CD14-positive monocyte (primary cell): ENCODE results near the gene SPATA46. TPM values are rescaled to one million over a fixed set of nuclear protein-coding genes. Genes with fewer than 3 reads are reported as not detected.

ENCODE experiments used
- DNase-seq, 3 donors: peaks; one replicate each; pipeline ENCODE4 v3.0.0-alpha.2; 2011 to 2022
- H2AFZ ChIP-seq: 2 replicates; pipeline ENCODE4 v1.6.0; 2012; ENCODE audit warnings: mild to moderate bottlenecking, low read depth, low read length, inconsistent platforms; ENCODE audit not compliant: insufficient read depth, poor library complexity, severe bottlenecking
- H3K27ac ChIP-seq, 2 donors: 1 replicate in 1 of 2; 2 replicates in 1 of 2; pipeline ENCODE4 v1.5.1; 2012 to 2013; ENCODE audit warnings: low read length in 2 of 2, control low read depth in 1 of 2, inconsistent platforms in 1 of 2, low read depth in 1 of 2, mild to moderate bottlenecking in 1 of 2
- H3K27me3 ChIP-seq, 2 donors: one replicate each; pipeline versions ENCODE4 v1.6.0 to v1.6.1; 2011 to 2013; ENCODE audit warnings: low read length in 2 of 2; ENCODE audit not compliant: control insufficient read depth in 2 of 2, insufficient read depth in 2 of 2
- H3K36me3 ChIP-seq, 2 donors: replicated peaks in 1 of 2; 1 replicate in 1 of 2; 2 replicates in 1 of 2; pipeline versions ENCODE4 v1.5.1 to v1.6.1; 2012 to 2013; ENCODE audit warnings: low read length in 2 of 2, control low read depth in 1 of 2, inconsistent platforms in 1 of 2, mild to moderate bottlenecking in 1 of 2; ENCODE audit not compliant: insufficient read depth in 2 of 2, control insufficient read depth in 1 of 2
- H3K4me1 ChIP-seq, 2 donors: 1 replicate in 1 of 2; 2 replicates in 1 of 2; pipeline versions ENCODE4 v1.5.1 to v1.6.1; 2012 to 2013; ENCODE audit warnings: low read length in 2 of 2, control low read depth in 1 of 2, inconsistent platforms in 1 of 2, mild to moderate bottlenecking in 1 of 2, moderate library complexity in 1 of 2; ENCODE audit not compliant: insufficient read depth in 2 of 2, control insufficient read depth in 1 of 2
- H3K4me2 ChIP-seq: replicated peaks from 2 replicates; pipeline ENCODE3; 2012; ENCODE audit warnings: low read length, moderate library complexity, mild to moderate bottlenecking; ENCODE audit not compliant: poor library complexity, severe bottlenecking; ENCODE audit errors: extremely low read depth
- H3K4me3 ChIP-seq, 3 experiments: fragments of 200-600 bp in 1 of 3; sonication (generic) in 1 of 3; replicated peaks in 1 of 3; 1 replicate in 2 of 3; 2 replicates in 1 of 3; pipeline ENCODE4 v1.5.1; 2011 to 2013; ENCODE audit warnings: low read length in 3 of 3, mild to moderate bottlenecking in 3 of 3, control low read depth in 2 of 3, low read depth in 2 of 3, inconsistent platforms in 1 of 3, moderate library complexity in 1 of 3
- H3K79me2 ChIP-seq: 2 replicates; pipeline ENCODE4 v1.6.0; 2012; ENCODE audit warnings: mild to moderate bottlenecking, control low read depth, inconsistent platforms, low read length, moderate library complexity; ENCODE audit not compliant: insufficient read depth
- H3K9ac ChIP-seq: 2 replicates; pipeline ENCODE4 v1.6.0; 2017; ENCODE audit warnings: low read length, mild to moderate bottlenecking; ENCODE audit not compliant: insufficient read depth, poor library complexity, severe bottlenecking
- H3K9me3 ChIP-seq, 2 donors: replicated peaks in 1 of 2; 1 replicate in 1 of 2; 2 replicates in 1 of 2; pipeline versions ENCODE4 v1.5.1 to v1.6.1; 2012 to 2013; ENCODE audit warnings: low read length in 2 of 2, control low read depth in 1 of 2; ENCODE audit not compliant: control insufficient read depth in 1 of 2, insufficient read depth in 1 of 2
- H4K20me1 ChIP-seq: 2 replicates; pipeline ENCODE4 v1.6.0; 2012; ENCODE audit warnings: mild to moderate bottlenecking, low read length, control low read depth, moderate library complexity; ENCODE audit not compliant: insufficient read depth
- H3K27ac Mint-ChIP-seq, 7 donors: one replicate each; pipeline ENCODE4 v1.8.0; 2020; ENCODE audit warnings: mild to moderate bottlenecking in 7 of 7, mixed read lengths in 7 of 7, moderate library complexity in 6 of 7, inconsistent platforms in 2 of 7
- H3K27me3 Mint-ChIP-seq, 3 donors: one replicate each; pipeline ENCODE4 v1.8.0; 2021 to 2022; ENCODE audit warnings: low read depth in 3 of 3, mild to moderate bottlenecking in 3 of 3, mixed read lengths in 3 of 3, moderate library complexity in 3 of 3, inconsistent platforms in 1 of 3
- H3K36me3 Mint-ChIP-seq, 2 donors: one replicate each; pipeline ENCODE4 v1.8.0; 2020; ENCODE audit warnings: mixed read lengths in 2 of 2, inconsistent platforms in 1 of 2, mild to moderate bottlenecking in 1 of 2
- H3K4me1 Mint-ChIP-seq: one replicate; pipeline ENCODE4 v1.8.0; 2020; ENCODE audit warnings: mild to moderate bottlenecking, mixed read lengths
- H3K4me3 Mint-ChIP-seq, 2 donors: one replicate each; pipeline ENCODE4 v1.8.0; 2020; ENCODE audit warnings: mild to moderate bottlenecking in 2 of 2, mixed read lengths in 2 of 2, moderate library complexity in 1 of 2
- H3K9me3 Mint-ChIP-seq, 7 donors: one replicate each; pipeline ENCODE4 v1.8.0; 2020 to 2022; ENCODE audit warnings: mixed read lengths in 7 of 7, mild to moderate bottlenecking in 6 of 7, moderate library complexity in 6 of 7, inconsistent platforms in 2 of 7
- WGBS: methylation state at CpG from one replicate; pipeline ENCODE4 v1.1.5; 2013; ENCODE audit warnings: missing lambda C conversion rate; ENCODE audit not compliant: insufficient coverage; 5-methylcytosine and 5-hydroxymethylcytosine counted together
- intact Hi-C, 2 donors: fragments of 100-400 bp; cut with micrococcal nuclease; formaldehyde crosslinking; loops; one replicate each; pipeline versions ENCODE4 v1.15.0 to v1.15.1; 2023
- polyA plus RNA-seq, 3 donors: library from polyadenylated mRNA; depleted of rRNA in 1 of 3; unstranded in 2 of 3; stranded (reverse) in 1 of 3; fragments of 300-500 nt in 2 of 3; fragments of >200 nt in 1 of 3; fragmentation: Illumina TruSeq in 2 of 3; gene quantifications; 1 replicate in 2 of 3; 2 replicates in 1 of 3; pipeline ENCODE4 v1.2.3, GENCODE V29; 2012 to 2021
- TF ChIP-seq, protein P1 (sequence below): fragments of 200-600 bp; IDR thresholded peaks from one replicate; pipeline ENCODE4 v1.8.0; 2022; ENCODE audit warnings: antibody characterized with exemption, mild to moderate bottlenecking

Gene SPATA46
- polyA plus RNA-seq, 3 donors = not detected

DNA sequence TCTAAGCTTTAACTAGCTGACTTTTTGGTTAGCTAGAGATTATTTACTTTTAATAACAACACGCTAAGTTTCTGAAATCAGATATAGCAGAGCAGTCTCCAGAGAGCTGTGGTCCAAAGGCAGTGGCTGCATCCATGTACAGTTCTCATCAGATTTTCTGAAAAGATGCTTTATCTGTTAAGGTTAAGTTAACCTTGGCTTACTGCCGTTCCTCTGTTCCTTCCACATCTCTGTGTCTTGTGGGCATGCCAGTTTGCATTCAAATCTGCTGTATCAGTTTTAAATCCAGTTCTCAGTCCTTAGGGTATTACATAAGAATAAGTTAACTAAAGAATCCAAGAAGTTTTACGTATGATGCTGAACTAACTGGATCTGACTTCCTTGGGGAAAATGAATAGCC is 46.8 kb downstream of the SPATA46 start:
- intact Hi-C loops = no loop called here
- DNase-seq = no peak
- no peak overlapping the region for H2AFZ ChIP-seq
- H3K27ac Mint-ChIP-seq = no peak overlapping the region
- no peaks in the 10 kb centered on the region for H3K79me2 ChIP-seq
- H3K27me3 ChIP-seq = no peaks in the 10 kb centered on the region
- H3K9me3 Mint-ChIP-seq = peaks cover 0 to 3% (median 0%) of the 10 kb centered on the region in 7 donors
- no CpG with 5 or more reads among the region's 3 CpGs for WGBS
- H3K36me3 ChIP-seq = no peaks in the 10 kb centered on the region
- H4K20me1 ChIP-seq = no peaks in the 10 kb centered on the region
- H3K4me1 ChIP-seq = peaks cover 52 to 56% of the 10 kb centered on the region in 2 donors
- H3K9ac ChIP-seq = no peak overlapping the region
- peak overlapping the region in 1 of 2 donors; percentile 90 for H3K27ac ChIP-seq
- H3K4me3 Mint-ChIP-seq = no peak overlapping the region
- H3K4me2 ChIP-seq = no peak overlapping the region
- peaks cover 0 to 2% (median 2%) of the 10 kb centered on the region in 3 donors for H3K27me3 Mint-ChIP-seq
- H3K9me3 ChIP-seq = no peaks in the 10 kb centered on the region
- peaks cover 57% of the 10 kb centered on the region for H3K4me1 Mint-ChIP-seq
- TF ChIP-seq, protein P1, sequence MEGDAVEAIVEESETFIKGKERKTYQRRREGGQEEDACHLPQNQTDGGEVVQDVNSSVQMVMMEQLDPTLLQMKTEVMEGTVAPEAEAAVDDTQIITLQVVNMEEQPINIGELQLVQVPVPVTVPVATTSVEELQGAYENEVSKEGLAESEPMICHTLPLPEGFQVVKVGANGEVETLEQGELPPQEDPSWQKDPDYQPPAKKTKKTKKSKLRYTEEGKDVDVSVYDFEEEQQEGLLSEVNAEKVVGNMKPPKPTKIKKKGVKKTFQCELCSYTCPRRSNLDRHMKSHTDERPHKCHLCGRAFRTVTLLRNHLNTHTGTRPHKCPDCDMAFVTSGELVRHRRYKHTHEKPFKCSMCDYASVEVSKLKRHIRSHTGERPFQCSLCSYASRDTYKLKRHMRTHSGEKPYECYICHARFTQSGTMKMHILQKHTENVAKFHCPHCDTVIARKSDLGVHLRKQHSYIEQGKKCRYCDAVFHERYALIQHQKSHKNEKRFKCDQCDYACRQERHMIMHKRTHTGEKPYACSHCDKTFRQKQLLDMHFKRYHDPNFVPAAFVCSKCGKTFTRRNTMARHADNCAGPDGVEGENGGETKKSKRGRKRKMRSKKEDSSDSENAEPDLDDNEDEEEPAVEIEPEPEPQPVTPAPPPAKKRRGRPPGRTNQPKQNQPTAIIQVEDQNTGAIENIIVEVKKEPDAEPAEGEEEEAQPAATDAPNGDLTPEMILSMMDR = no peak
- H3K4me3 ChIP-seq = no peak overlapping the region
- H3K36me3 Mint-ChIP-seq = peaks cover 0 to 3% of the 10 kb centered on the region in 2 donors

DNA sequence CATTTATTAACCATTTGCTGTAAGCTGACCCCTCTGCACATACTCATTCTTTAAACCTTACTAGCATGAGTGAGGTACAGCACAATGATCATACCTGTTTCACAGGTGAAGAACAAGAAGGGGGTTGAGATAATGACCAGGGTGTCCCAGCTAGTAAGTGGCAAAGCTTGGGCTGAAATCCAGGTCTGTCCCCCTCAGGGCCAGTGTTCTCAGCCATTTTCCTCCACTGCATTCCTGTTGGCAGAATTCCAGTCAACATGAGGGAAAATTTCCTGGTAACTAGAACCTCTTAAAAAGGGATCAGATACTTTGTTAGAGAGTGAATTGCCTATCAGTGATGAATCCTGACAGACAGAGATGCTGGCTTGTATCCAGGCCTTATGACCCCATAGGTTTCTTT is 48.1 kb downstream of the SPATA46 start:
- peaks cover 60% of the 10 kb centered on the region for H3K4me1 Mint-ChIP-seq

More for the DNA sequence above, 48.1 kb downstream of the SPATA46 start:
- Histone ChIP-seq H3K9me3 (no peaks in the 10 kb centered on the region), H3K4me3 (peak overlapping the region in 1 of 3 experiments; percentile 47), H2AFZ (no peak overlapping the region), H3K36me3 (no peaks in the 10 kb centered on the region), H3K27me3 (no peaks in the 10 kb centered on the region), H3K4me2 (peak overlapping the region; percentile 52), H3K27ac (peak overlapping the region; percentile 73 to 90), H3K79me2 (no peaks in the 10 kb centered on the region), H4K20me1 (no peaks in the 10 kb centered on the region), H3K9ac (no peak overlapping the region), H3K4me1 (peaks cover 50 to 53% of the 10 kb centered on the region in 2 donors)
- intact Hi-C loops = no loop called here
- Mint-ChIP-seq H3K9me3 (peaks cover 0 to 3% (median 0%) of the 10 kb centered on the region in 7 donors), H3K27ac (peak overlapping the region; percentile 93 to 97 (median 96)), H3K4me3 (no peak overlapping the region), H3K27me3 (peaks cover 0 to 4% (median 2%) of the 10 kb centered on the region in 3 donors), H3K36me3 (peaks cover 0 to 3% of the 10 kb centered on the region in 2 donors)
- no peak for DNase-seq
- TF ChIP-seq, protein P1 = no peak
